Measurements from ENCODE around the gene LONP1. TPM values are rescaled to one million over a fixed set of nuclear protein-coding genes. Genes with fewer than 3 reads are reported as not detected.
"Not testable (repeated sequence)": the region's sequence is repeated elsewhere in the genome, so short reads cannot be mapped to it uniquely, and the experiment has no call there.

The LONP1 gene
- polyA plus RNA-seq, 1 donor, result 54.0 TPM

DNA sequence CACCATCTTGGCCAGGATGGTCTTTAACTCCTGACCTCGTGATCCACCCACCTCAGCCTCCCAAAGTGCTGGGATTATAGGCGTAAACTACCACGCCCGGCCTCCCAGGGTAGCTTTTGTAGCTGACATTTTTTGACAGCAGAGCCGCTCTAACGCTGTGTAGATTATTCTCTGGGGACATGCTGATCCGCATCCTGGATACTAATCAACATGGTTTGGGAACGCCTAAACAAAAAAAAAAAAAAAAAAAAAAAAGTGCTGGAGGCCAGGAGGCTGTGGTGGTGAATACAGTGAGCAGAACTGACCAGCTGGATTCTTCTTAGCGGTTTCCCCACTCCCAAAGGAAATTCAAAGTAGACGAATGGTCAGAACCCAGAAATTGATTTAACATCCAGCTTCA lies 5.1 kb downstream of the LONP1 start:
- Histone ChIP-seq H3K4me1 (ENCODE audit: control insufficient read depth, insufficient read depth, low read length) (peaks cover 8% of the 10 kb centered on the region), H3K36me3 (ENCODE audit: control insufficient read depth, insufficient read depth, low read length) (peaks cover 44% of the 10 kb centered on the region), H3K27ac (ENCODE audit: low read length) (no peak overlapping the region), H3K4me3 (ENCODE audit: low read length) (no peak overlapping the region), H3K27me3 (ENCODE audit: control insufficient read depth, insufficient read depth, low read length) (no peaks in the 10 kb centered on the region), H3K9me3 (ENCODE audit: control insufficient read depth, low read depth, low read length) (no peaks in the 10 kb centered on the region)
- no peak for DNase-seq
- WGBS (ENCODE audit: insufficient coverage, low lambda C conversion rate), result no CpG with 5 or more reads among the region's 10 CpGs

GRCh38 chr19:5713228-5713627 lies 6.7 kb downstream of the LONP1 start:
- H3K36me3 ChIP-seq (ENCODE audit: control insufficient read depth, insufficient read depth, low read length), result peaks cover 50% of the 10 kb centered on the region
- H3K27ac ChIP-seq (ENCODE audit: low read length), result no peak overlapping the region
- H3K27me3 ChIP-seq (ENCODE audit: control insufficient read depth, insufficient read depth, low read length), result no peaks in the 10 kb centered on the region
- H3K4me3 ChIP-seq (ENCODE audit: low read length), result no peak overlapping the region
- WGBS (ENCODE audit: insufficient coverage, low lambda C conversion rate), result no CpG with 5 or more reads among the region's 9 CpGs
- H3K9me3 ChIP-seq (ENCODE audit: control insufficient read depth, low read depth, low read length), result no peaks in the 10 kb centered on the region
- DNase-seq, result no peak
- H3K4me1 ChIP-seq (ENCODE audit: control insufficient read depth, insufficient read depth, low read length), result peaks cover under 1% of the 10 kb centered on the region

- H3K4me3 ChIP-seq (ENCODE audit: low read length), result no peak overlapping the region
- H3K4me1 ChIP-seq (ENCODE audit: control insufficient read depth, insufficient read depth, low read length), result no peaks in the 10 kb centered on the region
- peaks cover 61% of the 10 kb centered on the region for H3K36me3 ChIP-seq (ENCODE audit: control insufficient read depth, insufficient read depth, low read length)
- 100% methylated on average over 2 of the region's 25 CpGs for WGBS (ENCODE audit: insufficient coverage, low lambda C conversion rate)
- no peaks in the 10 kb centered on the region for H3K9me3 ChIP-seq (ENCODE audit: control insufficient read depth, low read depth, low read length)
- no peaks in the 10 kb centered on the region for H3K27me3 ChIP-seq (ENCODE audit: control insufficient read depth, insufficient read depth, low read length)
- no peak for DNase-seq
- H3K27ac ChIP-seq (ENCODE audit: low read length), result no peak overlapping the region
Observed at GRCh38 chr19:5711713-5712161, 8.2 kb downstream of the LONP1 start.

DNA sequence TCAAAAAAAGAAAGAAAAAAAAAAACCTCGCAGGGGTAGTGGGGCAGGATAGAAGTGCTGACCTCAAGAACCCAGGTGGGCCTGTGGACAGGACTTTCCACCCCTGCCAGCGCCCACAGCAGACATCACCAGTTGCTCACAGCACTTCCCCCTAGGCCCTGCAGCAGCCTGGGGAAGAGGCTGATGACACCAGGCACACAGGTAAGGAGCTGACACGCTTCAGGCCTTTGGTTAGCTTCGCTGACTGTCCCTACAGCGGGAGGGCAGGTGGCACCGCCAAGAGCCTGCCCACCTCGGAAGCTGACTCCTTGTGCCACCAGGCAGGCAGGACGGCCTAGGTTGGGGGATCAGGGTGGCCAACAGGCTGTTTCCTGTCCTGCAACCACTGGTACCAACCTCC lies 8.9 kb downstream of the LONP1 start:
- WGBS (ENCODE audit: insufficient coverage, low lambda C conversion rate), result no CpG with 5 or more reads among the region's 8 CpGs
- DNase-seq, result no peak
- no peak overlapping the region for H3K4me3 ChIP-seq (ENCODE audit: low read length)
- peaks cover 65% of the 10 kb centered on the region for H3K36me3 ChIP-seq (ENCODE audit: control insufficient read depth, insufficient read depth, low read length)
- H3K9me3 ChIP-seq (ENCODE audit: control insufficient read depth, low read depth, low read length), result no peaks in the 10 kb centered on the region
- H3K27ac ChIP-seq (ENCODE audit: low read length), result no peak overlapping the region
- no peaks in the 10 kb centered on the region for H3K27me3 ChIP-seq (ENCODE audit: control insufficient read depth, insufficient read depth, low read length)
- H3K4me1 ChIP-seq (ENCODE audit: control insufficient read depth, insufficient read depth, low read length), result no peaks in the 10 kb centered on the region

DNA sequence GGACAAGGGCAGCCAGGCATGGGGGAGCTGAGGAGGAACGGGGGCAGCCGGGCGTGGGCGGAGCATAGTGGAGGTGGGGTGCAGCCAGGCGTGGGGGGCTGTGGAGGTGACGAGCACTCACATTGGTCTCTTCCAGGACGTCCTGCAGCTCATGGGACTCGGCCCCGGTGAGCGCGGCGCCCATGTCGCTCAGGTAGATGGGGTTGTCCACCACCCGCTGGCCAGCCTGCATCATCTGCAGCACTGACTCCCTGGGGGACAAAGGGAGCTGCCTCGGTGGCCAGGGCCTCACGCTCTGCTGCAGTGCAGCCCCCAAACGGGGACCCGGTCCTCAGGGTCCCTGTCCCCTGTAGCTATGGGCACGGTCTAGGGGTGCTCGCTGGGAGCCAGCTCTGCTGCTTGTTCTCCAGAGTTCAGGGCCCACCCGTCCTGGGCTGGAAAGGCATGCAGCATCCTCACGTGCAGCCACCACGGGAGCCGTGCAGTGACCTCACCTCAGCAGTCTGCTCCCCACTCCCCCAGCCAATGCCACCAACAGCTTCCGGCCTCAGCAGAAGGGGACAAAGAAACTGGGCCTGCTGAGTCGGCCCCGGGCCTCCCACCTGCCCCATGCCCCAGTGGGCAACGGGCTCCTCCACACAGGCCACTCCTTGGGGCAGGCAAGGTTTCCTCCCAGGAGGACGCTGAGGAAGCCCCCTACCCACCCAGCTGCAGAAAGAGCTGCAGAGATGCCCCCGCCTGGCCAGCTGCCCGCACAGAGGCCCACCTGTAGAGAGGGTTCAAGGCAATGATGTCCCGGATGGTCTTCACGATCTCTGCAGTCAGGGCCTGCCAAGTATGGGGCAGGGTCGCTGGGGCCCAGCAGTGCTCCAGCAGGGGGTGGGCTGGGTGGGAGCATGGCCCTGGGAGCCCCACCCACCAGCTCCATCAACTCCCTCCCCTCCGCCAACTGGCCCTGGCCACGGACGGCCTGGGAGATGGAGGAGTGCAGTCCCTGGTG lies 12.1 kb downstream of the LONP1 start:
- H3K9me3 ChIP-seq (ENCODE audit: control insufficient read depth, low read depth, low read length), result no peaks in the 10 kb centered on the region
- no peaks in the 10 kb centered on the region for H3K27me3 ChIP-seq (ENCODE audit: control insufficient read depth, insufficient read depth, low read length)
- H3K36me3 ChIP-seq (ENCODE audit: control insufficient read depth, insufficient read depth, low read length), result peaks cover 79% of the 10 kb centered on the region
- no peak overlapping the region for H3K4me3 ChIP-seq (ENCODE audit: low read length)
- no peaks in the 10 kb centered on the region for H3K4me1 ChIP-seq (ENCODE audit: control insufficient read depth, insufficient read depth, low read length)
- no CpG with 5 or more reads among the region's 37 CpGs for WGBS (ENCODE audit: insufficient coverage, low lambda C conversion rate)
- DNase-seq, result no peak
- H3K27ac ChIP-seq (ENCODE audit: low read length), result no peak overlapping the region

DNA sequence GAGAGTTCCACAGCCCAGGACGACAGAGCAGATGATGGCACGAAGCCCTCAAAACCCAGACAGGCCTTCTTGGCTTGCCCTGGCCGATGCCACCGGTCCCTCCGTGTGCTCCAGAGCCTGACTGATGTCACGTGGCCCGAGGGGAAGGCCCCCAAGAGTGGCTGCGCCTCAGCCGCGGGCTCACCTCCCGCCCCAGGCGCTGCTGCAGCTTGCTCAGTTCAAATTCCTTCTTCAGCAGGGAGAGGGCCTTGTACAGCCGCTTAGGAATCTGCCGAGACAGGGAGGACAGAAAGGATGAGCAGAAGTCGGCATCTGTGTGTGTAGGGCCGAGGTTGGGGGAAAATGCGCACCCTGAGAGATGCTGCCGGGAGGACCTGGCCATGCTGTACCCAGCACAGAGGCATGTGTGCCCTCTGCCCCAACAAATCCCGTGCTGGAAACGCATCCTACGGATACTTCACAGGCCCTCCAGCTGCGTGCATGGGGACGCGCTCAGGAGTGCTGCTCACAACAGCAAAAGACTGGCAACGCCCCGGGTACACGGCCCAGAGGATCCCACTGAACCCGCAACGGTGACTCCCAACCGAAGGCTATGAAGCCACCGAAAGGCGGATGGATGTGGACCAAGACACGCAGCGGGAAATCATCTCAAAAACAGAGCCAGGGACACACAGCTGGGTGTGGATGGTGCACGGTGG lies 12.9 kb downstream of the LONP1 start:
- no CpG with 5 or more reads among the region's 35 CpGs for whole genome bisulfite sequencing (ENCODE audit: insufficient coverage, low lambda C conversion rate)

DNA sequence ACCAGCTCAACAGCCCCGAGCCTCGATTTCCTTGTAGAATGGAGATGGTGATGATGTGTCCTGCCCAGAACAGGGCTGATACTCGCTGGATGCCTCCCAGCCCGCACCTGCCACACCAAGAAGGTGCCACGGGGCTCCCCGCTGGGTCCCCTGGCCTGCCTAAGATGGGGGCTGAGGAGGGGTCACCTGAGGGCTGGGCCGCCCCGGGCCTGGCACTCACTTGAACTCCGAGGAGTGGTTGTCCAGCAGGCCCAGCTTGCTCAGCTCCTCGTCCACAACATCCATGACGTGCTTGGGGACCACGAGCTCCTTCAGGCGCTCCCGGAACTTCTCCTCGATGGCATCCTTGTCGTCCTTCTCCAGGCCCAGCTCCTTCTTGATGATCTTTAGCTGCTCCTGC lies 14.4 kb downstream of the LONP1 start:
- WGBS (ENCODE audit: insufficient coverage, low lambda C conversion rate), result no CpG with 5 or more reads among the region's 16 CpGs
- no peak for DNase-seq
- peaks cover 4% of the 10 kb centered on the region for H3K9me3 ChIP-seq (ENCODE audit: control insufficient read depth, low read depth, low read length)
- no peak overlapping the region for H3K27ac ChIP-seq (ENCODE audit: low read length)
- peaks cover 60% of the 10 kb centered on the region for H3K36me3 ChIP-seq (ENCODE audit: control insufficient read depth, insufficient read depth, low read length)
- H3K27me3 ChIP-seq (ENCODE audit: control insufficient read depth, insufficient read depth, low read length), result no peaks in the 10 kb centered on the region
- H3K4me1 ChIP-seq (ENCODE audit: control insufficient read depth, insufficient read depth, low read length), result no peaks in the 10 kb centered on the region
- no peak overlapping the region for H3K4me3 ChIP-seq (ENCODE audit: low read length)

More for the DNA sequence above, 12.9 kb downstream of the LONP1 start:
- DNase-seq, result no peak
- no peak overlapping the region for H3K4me3 ChIP-seq (ENCODE audit: low read length)
- H3K4me1 ChIP-seq (ENCODE audit: control insufficient read depth, insufficient read depth, low read length), result no peaks in the 10 kb centered on the region
- H3K9me3 ChIP-seq (ENCODE audit: control insufficient read depth, low read depth, low read length), result no peaks in the 10 kb centered on the region
- H3K27me3 ChIP-seq (ENCODE audit: control insufficient read depth, insufficient read depth, low read length), result no peaks in the 10 kb centered on the region
- peaks cover 70% of the 10 kb centered on the region for H3K36me3 ChIP-seq (ENCODE audit: control insufficient read depth, insufficient read depth, low read length)
- H3K27ac ChIP-seq (ENCODE audit: low read length), result no peak overlapping the region

DNA sequence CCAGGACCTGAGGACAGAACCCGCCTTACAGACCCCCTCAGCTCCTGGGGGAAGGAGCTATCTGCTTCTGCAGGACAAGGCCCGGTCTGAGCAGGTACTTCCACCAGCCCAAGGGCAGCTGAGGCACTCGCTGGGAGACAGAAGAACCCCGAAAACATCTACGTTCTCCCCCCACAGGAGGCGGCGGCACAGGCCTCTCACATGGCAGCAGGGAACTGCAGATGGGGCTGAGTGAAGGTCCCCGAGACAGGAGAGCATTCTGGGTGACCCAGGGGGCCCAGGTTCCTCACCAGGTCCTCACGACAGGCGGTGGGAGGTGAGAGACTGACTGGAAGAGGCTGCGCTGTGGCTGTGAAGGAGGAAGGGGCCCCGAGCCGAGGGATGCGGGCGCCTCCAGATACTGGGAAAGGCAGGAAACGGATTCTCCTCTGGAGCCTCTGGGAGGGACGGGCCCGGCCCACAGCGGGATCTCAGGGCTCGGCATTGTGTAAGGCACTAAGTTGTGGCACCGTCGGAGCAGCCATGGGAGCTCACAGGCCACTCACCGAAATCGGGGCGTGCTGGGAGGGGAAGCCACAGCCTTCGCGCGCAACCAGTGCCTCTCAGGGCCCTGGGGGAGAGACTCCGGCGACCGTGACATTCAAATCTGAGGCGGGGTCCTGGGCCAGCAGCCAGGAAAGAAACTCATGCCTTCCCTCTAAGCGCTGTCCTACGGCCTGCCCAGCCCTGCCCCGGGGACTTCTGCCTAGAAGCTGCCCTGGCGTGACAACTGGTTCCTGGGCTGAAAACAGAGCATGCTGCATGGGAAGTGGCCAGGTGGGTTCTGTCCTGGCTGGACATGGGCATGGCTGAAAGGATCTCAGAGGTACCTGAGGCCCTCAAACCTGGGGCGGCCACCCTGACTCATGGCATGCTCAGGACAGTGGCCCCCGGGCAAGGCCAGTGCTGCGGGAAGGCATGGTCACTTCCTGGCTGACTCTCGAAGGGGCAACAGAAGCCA lies 15.8 kb downstream of the LONP1 start:
- no CpG with 5 or more reads among the region's 40 CpGs for WGBS (ENCODE audit: insufficient coverage, low lambda C conversion rate)
- peaks cover 4% of the 10 kb centered on the region for H3K9me3 ChIP-seq (ENCODE audit: control insufficient read depth, low read depth, low read length)
- H3K27me3 ChIP-seq (ENCODE audit: control insufficient read depth, insufficient read depth, low read length), result no peaks in the 10 kb centered on the region
- H3K36me3 ChIP-seq (ENCODE audit: control insufficient read depth, insufficient read depth, low read length), result peaks cover 61% of the 10 kb centered on the region
- H3K4me3 ChIP-seq (ENCODE audit: low read length), result no peak overlapping the region
- DNase-seq, result no peak
- H3K4me1 ChIP-seq (ENCODE audit: control insufficient read depth, insufficient read depth, low read length), result no peaks in the 10 kb centered on the region
- no peak overlapping the region for H3K27ac ChIP-seq (ENCODE audit: low read length)

GRCh38 chr19:5702053-5702410 lies 17.9 kb downstream of the LONP1 start:
- not testable (repeated sequence) for H3K9me3 ChIP-seq (ENCODE audit: control insufficient read depth, low read depth, low read length); H3K27me3 ChIP-seq (ENCODE audit: control insufficient read depth, insufficient read depth, low read length); H3K27ac ChIP-seq (ENCODE audit: low read length); H3K4me1 ChIP-seq (ENCODE audit: control insufficient read depth, insufficient read depth, low read length); H3K4me3 ChIP-seq (ENCODE audit: low read length); DNase-seq
- WGBS (ENCODE audit: insufficient coverage, low lambda C conversion rate), result no CpG with 5 or more reads among the region's 28 CpGs
- H3K36me3 ChIP-seq (ENCODE audit: control insufficient read depth, insufficient read depth, low read length), result peaks cover 64% of the 10 kb centered on the region
